ENCODE measurements around the gene SMIM17. TPM values are rescaled to one million over a fixed set of nuclear protein-coding genes. Genes with fewer than 3 reads are reported as not detected.

Gene SMIM17
- total RNA-seq, result 1 to 10 TPM in 1 of 4 donors, not detected in 3; 1.8 TPM

DNA sequence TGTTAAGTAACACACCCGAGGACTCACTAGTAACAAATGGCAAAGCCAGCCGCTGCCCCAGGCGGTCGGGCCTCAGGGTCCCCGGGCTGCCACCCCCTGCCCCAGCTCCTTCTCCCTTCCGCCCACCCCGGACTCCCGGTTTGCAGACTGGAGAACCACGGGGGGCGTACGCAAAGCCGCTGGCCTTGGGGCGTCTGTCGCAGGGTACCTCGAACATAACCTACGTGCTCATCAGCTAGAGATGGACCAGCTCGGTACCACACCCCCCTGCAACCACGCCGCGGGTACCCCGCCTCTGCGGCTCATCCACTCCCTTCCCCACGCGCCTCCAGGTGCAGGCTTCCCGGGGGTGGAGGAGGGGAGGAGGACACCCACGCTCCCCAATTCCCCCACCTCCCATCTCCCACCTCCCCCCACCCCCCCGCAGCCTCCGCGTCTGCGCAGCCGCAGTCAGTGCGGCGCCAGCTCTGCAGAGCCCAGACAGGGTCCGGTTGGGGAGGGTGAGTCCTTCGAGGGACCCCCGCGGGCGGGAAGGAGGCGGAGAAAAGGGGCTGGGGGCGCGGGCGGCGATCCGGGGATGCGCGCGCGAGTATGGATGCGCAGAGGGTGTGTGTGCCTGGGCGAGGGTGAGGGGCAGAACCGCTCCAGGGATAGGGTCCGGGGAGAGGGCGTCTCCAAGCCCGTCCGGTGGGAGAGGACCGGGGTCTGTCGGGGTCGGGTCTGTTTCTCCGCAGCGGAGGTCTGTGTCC is at the start of gene SMIM17:
TSS of gene SMIM17 (plus strand) at position 449 of the 749 bp plus-strand sequence. CDS start 2,509 bp downstream, outside the sequence.
- no peaks in the 10 kb centered on the region for H3K36me3 ChIP-seq
- H3K4me3 ChIP-seq, result no peak within 1 kb of the TSS
- 18% methylated on average over 34 of the region's 60 CpGs for WGBS
- no peak within 1 kb of the TSS for H3K27ac ChIP-seq
- H3K9me3 ChIP-seq, result peaks cover 17% of the 10 kb centered on the region
- H3K27me3 ChIP-seq, result peaks cover 22% of the 10 kb centered on the region
- no peaks in the 10 kb centered on the region for H3K4me1 ChIP-seq
- TF ChIP-seq, protein P1, sequence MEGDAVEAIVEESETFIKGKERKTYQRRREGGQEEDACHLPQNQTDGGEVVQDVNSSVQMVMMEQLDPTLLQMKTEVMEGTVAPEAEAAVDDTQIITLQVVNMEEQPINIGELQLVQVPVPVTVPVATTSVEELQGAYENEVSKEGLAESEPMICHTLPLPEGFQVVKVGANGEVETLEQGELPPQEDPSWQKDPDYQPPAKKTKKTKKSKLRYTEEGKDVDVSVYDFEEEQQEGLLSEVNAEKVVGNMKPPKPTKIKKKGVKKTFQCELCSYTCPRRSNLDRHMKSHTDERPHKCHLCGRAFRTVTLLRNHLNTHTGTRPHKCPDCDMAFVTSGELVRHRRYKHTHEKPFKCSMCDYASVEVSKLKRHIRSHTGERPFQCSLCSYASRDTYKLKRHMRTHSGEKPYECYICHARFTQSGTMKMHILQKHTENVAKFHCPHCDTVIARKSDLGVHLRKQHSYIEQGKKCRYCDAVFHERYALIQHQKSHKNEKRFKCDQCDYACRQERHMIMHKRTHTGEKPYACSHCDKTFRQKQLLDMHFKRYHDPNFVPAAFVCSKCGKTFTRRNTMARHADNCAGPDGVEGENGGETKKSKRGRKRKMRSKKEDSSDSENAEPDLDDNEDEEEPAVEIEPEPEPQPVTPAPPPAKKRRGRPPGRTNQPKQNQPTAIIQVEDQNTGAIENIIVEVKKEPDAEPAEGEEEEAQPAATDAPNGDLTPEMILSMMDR (IDR thresholded peaks at IDR 0.05), result no peak
- no peak for TF ChIP-seq EP300 (IDR thresholded peaks at IDR 0.05)
- no peak for TF ChIP-seq POLR2A (IDR thresholded peaks at IDR 0.05)
- peak in 1 of 2 donors; percentile 23 for DNase-seq (ENCODE audit: low spot score in 2 of 2)

- Histone ChIP-seq H3K27ac (no peak overlapping the region), H3K9me3 (peaks cover 5% of the 10 kb centered on the region), H3K4me1 (peaks cover 16% of the 10 kb centered on the region), H3K36me3 (peaks cover 4% of the 10 kb centered on the region), H3K27me3 (no peaks in the 10 kb centered on the region), H3K4me3 (peak overlapping the region; percentile 79)
- DNase-seq (ENCODE audit: low spot score in 2 of 2), result no peak
- WGBS, result 63% methylated on average over 4 of the region's 4 CpGs
- TF ChIP-seq EP300 (IDR thresholded peaks at IDR 0.05) (no peak), POLR2A (IDR thresholded peaks at IDR 0.05) (no peak), POLR2AphosphoS5 (IDR thresholded peaks at IDR 0.05) (no peak)
- TF ChIP-seq, protein P1 (IDR thresholded peaks at IDR 0.05), result no peak
Measured at GRCh38 chr19:56594446-56594782, 48.5 kb upstream of the SMIM17 start.

GRCh38 chr19:56594783-56595547 is 48.0 kb upstream of the SMIM17 start, which contains the start of gene ZNF71:
ZNF71 (plus strand) TSS chr19:56595302; CDS start chr19:56601559, 6,257 bp downstream.
- peaks cover 16% of the 10 kb centered on the region for H3K4me1 ChIP-seq

GRCh38 chr19:56595548-56595899 is 47.4 kb upstream of the SMIM17 start:
- Histone ChIP-seq H3K36me3 (peaks cover 4% of the 10 kb centered on the region), H3K4me3 (peak overlapping the region; percentile 79), H3K9me3 (no peaks in the 10 kb centered on the region), H3K27me3 (no peaks in the 10 kb centered on the region), H3K4me1 (peaks cover 16% of the 10 kb centered on the region), H3K27ac (no peak overlapping the region)
- no peak for DNase-seq (ENCODE audit: low spot score in 2 of 2)
- 1% methylated on average over 4 of the region's 4 CpGs for WGBS
- TF ChIP-seq POLR2A (IDR thresholded peaks at IDR 0.05) (no peak), POLR2AphosphoS5 (IDR thresholded peaks at IDR 0.05) (no peak), EP300 (IDR thresholded peaks at IDR 0.05) (no peak)
- TF ChIP-seq, protein P1 (IDR thresholded peaks at IDR 0.05), result no peak

More at GRCh38 chr19:56594783-56595547, 48.0 kb upstream of the SMIM17 start, which contains the start of gene ZNF71:
- H3K4me3 ChIP-seq, result peak within 1 kb of the TSS; percentile 79
- H3K9me3 ChIP-seq, result no peaks in the 10 kb centered on the region
- under 1% methylated on average over 44 of the region's 52 CpGs for WGBS
- no peaks in the 10 kb centered on the region for H3K27me3 ChIP-seq
- H3K27ac ChIP-seq, result no peak within 1 kb of the TSS
- TF ChIP-seq EP300 (IDR thresholded peaks at IDR 0.05), result no peak
- TF ChIP-seq POLR2A (IDR thresholded peaks at IDR 0.05), result no peak
- TF ChIP-seq, protein P1 (IDR thresholded peaks at IDR 0.05), result no peak
- no peak for TF ChIP-seq POLR2AphosphoS5 (IDR thresholded peaks at IDR 0.05)
- H3K36me3 ChIP-seq, result peaks cover 4% of the 10 kb centered on the region
- peak; percentile 89 to 90 for DNase-seq (ENCODE audit: low spot score in 2 of 2)

DNA sequence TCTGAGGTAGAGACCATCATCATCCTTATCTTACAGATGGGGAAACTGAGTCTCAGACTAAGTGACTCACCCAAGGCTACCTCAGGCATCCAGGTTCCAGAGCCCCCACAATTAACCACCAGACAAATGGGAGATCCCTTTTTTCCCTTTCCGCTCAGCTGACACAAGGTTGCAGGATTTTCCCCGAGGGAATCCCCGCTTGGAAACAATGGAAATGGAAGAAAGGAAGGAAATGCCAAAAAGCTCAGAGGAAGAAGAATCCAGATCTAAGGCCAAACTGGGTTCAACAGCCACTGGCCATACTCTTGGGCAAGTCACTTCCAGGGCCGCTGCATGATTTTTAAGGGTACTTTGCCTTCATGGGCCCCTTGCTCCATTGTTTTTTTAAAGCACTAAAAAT is 46.3 kb upstream of the SMIM17 start:
- Histone ChIP-seq H3K27ac (no peak overlapping the region), H3K9me3 (no peaks in the 10 kb centered on the region), H3K36me3 (peaks cover 14% of the 10 kb centered on the region), H3K4me1 (peaks cover 16% of the 10 kb centered on the region), H3K27me3 (no peaks in the 10 kb centered on the region), H3K4me3 (no peak overlapping the region)
- TF ChIP-seq POLR2A (IDR thresholded peaks at IDR 0.05) (no peak), EP300 (IDR thresholded peaks at IDR 0.05) (no peak), POLR2AphosphoS5 (IDR thresholded peaks at IDR 0.05) (no peak)
- TF ChIP-seq, protein P1 (IDR thresholded peaks at IDR 0.05), result no peak
- DNase-seq (ENCODE audit: low spot score in 2 of 2), result no peak
- 69% methylated on average over 4 of the region's 4 CpGs for WGBS

All from suprapubic skin (tissue), 4 donors.